ENCODE measurements around the gene HSPBAP1. TPM values are rescaled to one million over a fixed set of nuclear protein-coding genes. Genes with fewer than 3 reads are reported as not detected.

HSPBAP1 gene
- total RNA-seq, 1 experiment from 2014 or later = 8.7 TPM

DNA sequence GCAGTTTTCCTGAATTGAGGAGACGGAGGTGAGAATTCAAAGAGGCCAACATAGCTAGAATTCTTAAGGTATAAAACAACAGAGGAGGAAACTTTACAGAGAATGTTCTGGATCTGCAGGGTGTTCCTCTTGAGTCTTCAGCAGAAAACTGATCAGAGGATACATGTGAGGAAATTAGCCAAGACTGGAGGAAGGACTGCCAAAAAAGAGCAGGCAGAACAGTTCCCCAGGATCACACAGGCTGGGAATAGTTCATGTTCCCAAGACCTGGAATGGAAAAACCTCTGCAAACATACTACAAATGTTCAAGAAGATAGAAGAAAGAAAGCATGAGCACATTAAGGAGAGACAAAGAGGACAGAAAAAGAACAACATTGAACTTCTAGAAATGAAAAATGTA, 8.7 kb upstream of the HSPBAP1 start:
- intact Hi-C loops (cut with micrococcal nuclease; ENCODE audit: unreplicated experiment) = no loop called here
- Histone ChIP-seq H3K4me1 (ENCODE audit: insufficient read depth, low read length, poor library complexity, severe bottlenecking) (no peaks in the 10 kb centered on the region), H3K27ac (ENCODE audit: low read depth, low read length, poor library complexity, severe bottlenecking) (no peak overlapping the region), H3K9me3 (ENCODE audit: low read depth, low read length, poor library complexity, severe bottlenecking) (no peaks in the 10 kb centered on the region), H3K4me3 (ENCODE audit: low read depth, low read length, poor library complexity, severe bottlenecking) (no peak overlapping the region), H3K27me3 (replicated peaks; ENCODE audit: insufficient read depth, low read depth, low read length, poor library complexity) (no peaks in the 10 kb centered on the region), H3K36me3 (ENCODE audit: insufficient read depth, low read length, poor library complexity, severe bottlenecking) (no peaks in the 10 kb centered on the region)
- TF ChIP-seq, protein P1, sequence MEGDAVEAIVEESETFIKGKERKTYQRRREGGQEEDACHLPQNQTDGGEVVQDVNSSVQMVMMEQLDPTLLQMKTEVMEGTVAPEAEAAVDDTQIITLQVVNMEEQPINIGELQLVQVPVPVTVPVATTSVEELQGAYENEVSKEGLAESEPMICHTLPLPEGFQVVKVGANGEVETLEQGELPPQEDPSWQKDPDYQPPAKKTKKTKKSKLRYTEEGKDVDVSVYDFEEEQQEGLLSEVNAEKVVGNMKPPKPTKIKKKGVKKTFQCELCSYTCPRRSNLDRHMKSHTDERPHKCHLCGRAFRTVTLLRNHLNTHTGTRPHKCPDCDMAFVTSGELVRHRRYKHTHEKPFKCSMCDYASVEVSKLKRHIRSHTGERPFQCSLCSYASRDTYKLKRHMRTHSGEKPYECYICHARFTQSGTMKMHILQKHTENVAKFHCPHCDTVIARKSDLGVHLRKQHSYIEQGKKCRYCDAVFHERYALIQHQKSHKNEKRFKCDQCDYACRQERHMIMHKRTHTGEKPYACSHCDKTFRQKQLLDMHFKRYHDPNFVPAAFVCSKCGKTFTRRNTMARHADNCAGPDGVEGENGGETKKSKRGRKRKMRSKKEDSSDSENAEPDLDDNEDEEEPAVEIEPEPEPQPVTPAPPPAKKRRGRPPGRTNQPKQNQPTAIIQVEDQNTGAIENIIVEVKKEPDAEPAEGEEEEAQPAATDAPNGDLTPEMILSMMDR (conservative IDR thresholded peaks at IDR 0.05; ENCODE audit: low read depth, low read length) = no peak
- no peak for TF ChIP-seq EZH2 (IDR thresholded peaks at IDR 0.05; ENCODE audit: borderline replicate concordance, low read depth, low read length, poor library complexity, severe bottlenecking)
- no TSS peak for BruUV-seq (replicated peaks)
- ChIA-PET CTCF (no interaction called here), POLR2A (ENCODE audit: low non-redundant PET) (interaction anchor here (0.6 kb wide), 1 partner anchor 87 kb away, joined by 3 read pairs; no protein-coding TSS in a partner anchor)
- DNase-seq (ENCODE audit: low spot score) = no peak

DNA sequence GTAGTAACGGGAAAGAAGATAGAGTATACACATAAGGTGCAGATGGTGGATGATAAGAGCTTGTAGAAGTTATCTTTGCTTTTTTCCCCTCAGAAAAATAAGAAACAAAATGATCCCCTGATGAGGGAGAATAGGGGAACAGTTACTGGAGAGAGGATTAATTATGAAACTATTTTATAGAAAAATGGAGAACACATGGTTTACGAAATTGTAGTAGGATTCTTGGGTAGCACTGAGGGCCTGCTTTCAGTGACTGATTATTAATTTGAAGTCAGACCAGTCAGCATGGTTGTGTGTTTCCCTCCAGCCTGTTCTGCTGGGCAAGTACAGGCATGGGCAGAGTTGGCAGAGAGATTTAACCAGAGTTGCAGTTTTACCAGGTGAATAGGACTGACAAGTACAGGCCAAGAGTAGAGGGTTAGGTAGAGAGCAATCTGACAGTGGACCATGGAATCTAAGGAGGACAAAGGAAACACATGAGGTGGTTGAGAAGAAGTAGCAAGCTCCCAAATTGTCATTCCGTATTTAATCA, 7.1 kb upstream of the HSPBAP1 start:
- H3K36me3 ChIP-seq (ENCODE audit: insufficient read depth, low read length, poor library complexity, severe bottlenecking) = no peaks in the 10 kb centered on the region
- H3K27me3 ChIP-seq (replicated peaks; ENCODE audit: insufficient read depth, low read depth, low read length, poor library complexity) = no peaks in the 10 kb centered on the region
- no TSS peak for BruUV-seq (replicated peaks)
- no peak for DNase-seq (ENCODE audit: low spot score)
- H3K27ac ChIP-seq (ENCODE audit: low read depth, low read length, poor library complexity, severe bottlenecking) = no peak overlapping the region
- H3K4me1 ChIP-seq (ENCODE audit: insufficient read depth, low read length, poor library complexity, severe bottlenecking) = no peaks in the 10 kb centered on the region
- TF ChIP-seq, protein P1 (conservative IDR thresholded peaks at IDR 0.05; ENCODE audit: low read depth, low read length) = no peak
- no peak for TF ChIP-seq EZH2 (IDR thresholded peaks at IDR 0.05; ENCODE audit: borderline replicate concordance, low read depth, low read length, poor library complexity, severe bottlenecking)
- no peaks in the 10 kb centered on the region for H3K9me3 ChIP-seq (ENCODE audit: low read depth, low read length, poor library complexity, severe bottlenecking)
- ChIA-PET POLR2A (ENCODE audit: low non-redundant PET) (no interaction called here), CTCF (no interaction called here)
- intact Hi-C loops (cut with micrococcal nuclease; ENCODE audit: unreplicated experiment) = no loop called here
- no peak overlapping the region for H3K4me3 ChIP-seq (ENCODE audit: low read depth, low read length, poor library complexity, severe bottlenecking)

- intact Hi-C loops (cut with micrococcal nuclease; ENCODE audit: unreplicated experiment) = no loop called here
- ChIA-PET POLR2A (ENCODE audit: low non-redundant PET) (no interaction called here), CTCF (no interaction called here)
- H3K27ac ChIP-seq (ENCODE audit: low read depth, low read length, poor library complexity, severe bottlenecking) = no peak overlapping the region
- no peaks in the 10 kb centered on the region for H3K4me1 ChIP-seq (ENCODE audit: insufficient read depth, low read length, poor library complexity, severe bottlenecking)
- H3K36me3 ChIP-seq (ENCODE audit: insufficient read depth, low read length, poor library complexity, severe bottlenecking) = no peaks in the 10 kb centered on the region
- H3K27me3 ChIP-seq (replicated peaks; ENCODE audit: insufficient read depth, low read depth, low read length, poor library complexity) = no peaks in the 10 kb centered on the region
- H3K9me3 ChIP-seq (ENCODE audit: low read depth, low read length, poor library complexity, severe bottlenecking) = no peaks in the 10 kb centered on the region
- no peak overlapping the region for H3K4me3 ChIP-seq (ENCODE audit: low read depth, low read length, poor library complexity, severe bottlenecking)
- TF ChIP-seq, protein P1 (conservative IDR thresholded peaks at IDR 0.05; ENCODE audit: low read depth, low read length) = no peak
- DNase-seq (ENCODE audit: low spot score) = no peak
- BruUV-seq (replicated peaks) = no TSS peak
These were observed 6.4 kb upstream of the HSPBAP1 start for GRCh38 chr3:122800031-122800430.
